Measurements from ENCODE around the gene NOL6. TPM values are rescaled to one million over a fixed set of nuclear protein-coding genes. Genes with fewer than 3 reads are reported as not detected.
"Not testable (repeated sequence)": the region's sequence is repeated elsewhere in the genome, so short reads cannot be mapped to it uniquely, and the experiment has no call there.

The NOL6 gene, protein sequence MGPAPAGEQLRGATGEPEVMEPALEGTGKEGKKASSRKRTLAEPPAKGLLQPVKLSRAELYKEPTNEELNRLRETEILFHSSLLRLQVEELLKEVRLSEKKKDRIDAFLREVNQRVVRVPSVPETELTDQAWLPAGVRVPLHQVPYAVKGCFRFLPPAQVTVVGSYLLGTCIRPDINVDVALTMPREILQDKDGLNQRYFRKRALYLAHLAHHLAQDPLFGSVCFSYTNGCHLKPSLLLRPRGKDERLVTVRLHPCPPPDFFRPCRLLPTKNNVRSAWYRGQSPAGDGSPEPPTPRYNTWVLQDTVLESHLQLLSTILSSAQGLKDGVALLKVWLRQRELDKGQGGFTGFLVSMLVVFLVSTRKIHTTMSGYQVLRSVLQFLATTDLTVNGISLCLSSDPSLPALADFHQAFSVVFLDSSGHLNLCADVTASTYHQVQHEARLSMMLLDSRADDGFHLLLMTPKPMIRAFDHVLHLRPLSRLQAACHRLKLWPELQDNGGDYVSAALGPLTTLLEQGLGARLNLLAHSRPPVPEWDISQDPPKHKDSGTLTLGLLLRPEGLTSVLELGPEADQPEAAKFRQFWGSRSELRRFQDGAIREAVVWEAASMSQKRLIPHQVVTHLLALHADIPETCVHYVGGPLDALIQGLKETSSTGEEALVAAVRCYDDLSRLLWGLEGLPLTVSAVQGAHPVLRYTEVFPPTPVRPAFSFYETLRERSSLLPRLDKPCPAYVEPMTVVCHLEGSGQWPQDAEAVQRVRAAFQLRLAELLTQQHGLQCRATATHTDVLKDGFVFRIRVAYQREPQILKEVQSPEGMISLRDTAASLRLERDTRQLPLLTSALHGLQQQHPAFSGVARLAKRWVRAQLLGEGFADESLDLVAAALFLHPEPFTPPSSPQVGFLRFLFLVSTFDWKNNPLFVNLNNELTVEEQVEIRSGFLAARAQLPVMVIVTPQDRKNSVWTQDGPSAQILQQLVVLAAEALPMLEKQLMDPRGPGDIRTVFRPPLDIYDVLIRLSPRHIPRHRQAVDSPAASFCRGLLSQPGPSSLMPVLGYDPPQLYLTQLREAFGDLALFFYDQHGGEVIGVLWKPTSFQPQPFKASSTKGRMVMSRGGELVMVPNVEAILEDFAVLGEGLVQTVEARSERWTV
- 10 to 100 TPM; 38.1 to 39.7 TPM for total RNA-seq

DNA sequence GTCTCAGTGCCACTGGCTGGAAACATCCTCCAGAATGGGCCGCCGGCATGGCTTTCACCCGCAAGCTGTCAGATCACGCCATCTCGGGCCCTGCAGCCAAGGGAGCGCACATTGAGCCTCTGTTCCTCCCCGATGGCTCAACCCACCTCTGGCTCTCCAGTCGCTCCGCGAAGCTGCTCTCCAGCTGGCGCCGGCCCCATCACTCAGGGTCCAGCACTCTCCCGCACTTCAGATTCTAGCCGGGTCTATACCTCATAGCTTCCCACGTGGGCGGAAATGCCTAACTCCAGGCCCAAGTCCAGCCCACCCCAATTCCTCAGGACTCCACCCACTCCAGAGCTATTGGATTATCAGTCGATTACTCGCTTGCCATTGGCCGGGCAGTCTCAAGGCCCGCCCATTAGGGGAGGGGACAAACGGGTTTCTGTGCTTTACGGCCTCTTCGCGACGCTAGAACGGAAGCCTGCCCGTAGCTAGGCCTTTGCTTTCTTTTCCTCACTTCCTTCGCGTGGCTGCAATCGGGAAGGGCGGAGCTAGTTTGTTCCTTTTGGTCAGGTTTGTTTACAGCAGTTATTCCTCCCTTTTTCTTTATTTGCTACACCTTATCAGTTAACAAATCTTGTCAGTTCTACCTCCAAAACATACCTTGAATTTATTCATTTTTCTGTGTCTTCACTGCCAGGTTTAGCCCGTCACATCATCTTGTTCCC, at the start of gene NOL6:
TSS of gene NOL6 (minus strand) at position 282 of the 710 bp plus-strand sequence. CDS start at position 200, 82 bp downstream.
- H3K27ac Mint-ChIP-seq: peak within 1 kb of the TSS; percentile 93
- H3K36me3 Mint-ChIP-seq: peaks cover 24% of the 10 kb centered on the region
- ChIA-PET CTCF (interaction anchor here (0.7 to 20.4 kb wide), 12 partner anchors 9 to 187 kb away, joined by 3 to 386 read pairs (median 6); partner anchors contain the start of genes ANKRD18B, AQP3, AQP7 and NFX1), POLR2A (interaction anchor here (0.5 to 2.4 kb wide), 9 partner anchors 9 to 909 kb away, joined by 3 to 12 read pairs (median 5); partner anchors contain the start of genes AQP3 and NFX1)
- peak within 1 kb of the TSS; percentile 99 for H3K4me3 Mint-ChIP-seq
- intact Hi-C loops (cut with micrococcal nuclease): loop anchor here (1.0 to 5.0 kb wide), 7 partner anchors 15 to 574 kb away; partner anchors contain the start of genes AQP7, BAG1, NFX1 and UBAP2
- H3K9me3 Mint-ChIP-seq: no peaks in the 10 kb centered on the region
- H3K4me1 Mint-ChIP-seq (ENCODE audit: low read depth): peaks cover 24% of the 10 kb centered on the region
- H3K27me3 Mint-ChIP-seq: no peaks in the 10 kb centered on the region
- peak; percentile 99 for DNase-seq

DNA sequence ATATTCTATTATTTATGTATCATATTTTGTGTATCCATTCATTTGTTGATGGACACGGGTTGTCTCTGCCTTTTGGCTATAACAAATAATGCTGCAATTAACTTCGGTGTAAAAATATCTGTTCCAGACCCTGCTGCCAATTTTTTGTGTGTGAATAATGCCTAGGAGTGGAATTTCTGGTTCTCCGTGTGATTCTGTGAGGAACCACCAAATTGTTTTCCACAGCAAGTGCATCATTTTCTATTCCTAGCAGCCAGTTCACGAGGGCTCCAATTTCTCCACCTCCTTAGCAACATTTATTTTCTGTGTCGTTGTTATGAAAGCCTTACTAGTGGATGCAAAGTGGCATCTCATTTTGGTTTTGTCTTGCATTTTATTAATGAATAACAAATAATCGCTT, 48.1 kb upstream of the NOL6 start:
- H3K4me3 Mint-ChIP-seq; intact Hi-C loops (cut with micrococcal nuclease); H3K27ac Mint-ChIP-seq; H3K9me3 Mint-ChIP-seq; CTCF ChIA-PET; POLR2A ChIA-PET; DNase-seq; H3K36me3 Mint-ChIP-seq; H3K4me1 Mint-ChIP-seq (ENCODE audit: low read depth): not testable (repeated sequence)
- peaks cover 33% of the 10 kb centered on the region for H3K27me3 Mint-ChIP-seq

DNA sequence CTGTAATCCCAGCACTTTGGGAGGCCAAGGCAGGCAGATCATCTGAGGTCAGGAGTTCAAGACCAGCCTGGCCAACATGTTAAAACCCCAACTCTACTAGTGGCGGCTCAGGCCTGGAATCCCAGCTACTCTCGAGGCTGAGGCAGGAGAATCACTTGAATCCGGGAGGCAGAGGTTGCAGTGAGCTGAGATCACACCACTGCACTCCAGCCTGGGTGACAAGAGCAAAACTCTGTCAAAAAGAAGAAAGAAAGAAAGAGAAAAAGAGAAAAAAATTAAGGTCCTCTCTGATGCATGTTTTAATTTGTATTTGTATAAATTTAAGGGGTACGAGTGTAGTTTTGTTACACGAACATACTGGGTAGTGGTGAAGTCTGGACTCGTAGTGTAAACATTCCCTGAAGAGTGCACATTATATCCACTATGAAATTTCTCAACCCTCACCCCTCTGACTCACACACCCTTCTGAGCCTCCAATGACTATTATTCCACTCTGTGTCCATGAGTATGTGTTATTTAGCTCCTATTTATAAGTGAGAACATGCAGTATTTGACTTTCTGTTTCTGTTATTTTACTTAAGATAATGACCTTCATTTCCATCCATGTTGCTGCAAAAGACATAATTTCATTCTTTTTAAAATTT, 44.3 kb upstream of the NOL6 start:
- POLR2A ChIA-PET; H3K27ac Mint-ChIP-seq; H3K4me3 Mint-ChIP-seq; H3K36me3 Mint-ChIP-seq; H3K4me1 Mint-ChIP-seq (ENCODE audit: low read depth); intact Hi-C loops (cut with micrococcal nuclease); H3K9me3 Mint-ChIP-seq; H3K27me3 Mint-ChIP-seq; DNase-seq: not testable (repeated sequence)
- CTCF ChIA-PET: interaction anchor here (0.6 to 1.7 kb wide), 8 partner anchors 17 to 379 kb away, joined by 3 to 8 read pairs (median 4); partner anchors contain the start of gene NOL6

DNA sequence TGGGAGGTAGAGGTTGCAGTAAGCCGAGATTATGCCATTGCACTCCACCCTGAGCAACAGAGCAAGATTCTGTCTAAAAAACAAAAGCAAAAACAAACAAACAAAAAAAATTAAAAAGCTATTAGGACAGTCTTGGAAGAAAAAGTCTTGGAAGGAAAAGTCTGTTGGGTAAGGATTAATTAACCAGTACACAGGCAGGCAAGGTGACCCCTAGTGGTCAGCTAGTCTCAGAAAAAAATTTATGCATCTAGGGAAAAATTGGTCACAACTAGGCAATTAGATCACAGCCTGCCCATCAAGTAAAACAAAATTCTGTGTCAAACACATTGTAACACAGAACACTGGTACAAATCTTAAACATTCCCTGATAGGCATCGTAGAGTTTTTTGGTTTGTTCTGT, 43.6 kb upstream of the NOL6 start:
- Mint-ChIP-seq H3K4me3 (no peak overlapping the region), H3K27me3 (peaks cover 5% of the 10 kb centered on the region), H3K27ac (no peak overlapping the region), H3K4me1 (ENCODE audit: low read depth) (no peaks in the 10 kb centered on the region), H3K36me3 (no peaks in the 10 kb centered on the region), H3K9me3 (peaks cover 3% of the 10 kb centered on the region)
- intact Hi-C loops (cut with micrococcal nuclease): no loop called here
- ChIA-PET CTCF (interaction anchor here (0.6 to 1.7 kb wide), 9 partner anchors 16 to 142 kb away, joined by 3 to 8 read pairs (median 4); partner anchors contain the start of gene NOL6), POLR2A (no interaction called here)
- no peak for DNase-seq

DNA sequence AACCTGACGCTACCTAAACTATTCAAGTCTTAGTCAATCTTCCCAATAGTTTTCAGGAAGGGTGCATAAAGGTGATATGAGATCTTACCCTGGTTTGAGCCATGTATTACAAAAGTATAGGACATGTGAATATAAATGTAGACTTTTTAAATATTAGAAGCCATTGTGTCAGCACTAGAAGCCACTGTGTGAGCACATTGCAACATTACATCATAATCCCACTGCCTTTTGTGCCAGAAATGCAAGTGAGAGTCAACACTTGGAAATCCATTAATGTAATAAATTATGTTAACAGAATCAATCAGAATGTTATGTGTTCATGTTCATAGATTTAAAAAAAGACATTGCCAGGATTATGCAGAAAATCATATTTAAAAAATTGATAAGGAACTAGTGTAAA, 42.7 kb upstream of the NOL6 start:
- intact Hi-C loops (cut with micrococcal nuclease); H3K27me3 Mint-ChIP-seq; POLR2A ChIA-PET; H3K36me3 Mint-ChIP-seq; CTCF ChIA-PET; H3K27ac Mint-ChIP-seq; H3K4me3 Mint-ChIP-seq; H3K9me3 Mint-ChIP-seq; H3K4me1 Mint-ChIP-seq (ENCODE audit: low read depth); DNase-seq: not testable (repeated sequence)

DNA sequence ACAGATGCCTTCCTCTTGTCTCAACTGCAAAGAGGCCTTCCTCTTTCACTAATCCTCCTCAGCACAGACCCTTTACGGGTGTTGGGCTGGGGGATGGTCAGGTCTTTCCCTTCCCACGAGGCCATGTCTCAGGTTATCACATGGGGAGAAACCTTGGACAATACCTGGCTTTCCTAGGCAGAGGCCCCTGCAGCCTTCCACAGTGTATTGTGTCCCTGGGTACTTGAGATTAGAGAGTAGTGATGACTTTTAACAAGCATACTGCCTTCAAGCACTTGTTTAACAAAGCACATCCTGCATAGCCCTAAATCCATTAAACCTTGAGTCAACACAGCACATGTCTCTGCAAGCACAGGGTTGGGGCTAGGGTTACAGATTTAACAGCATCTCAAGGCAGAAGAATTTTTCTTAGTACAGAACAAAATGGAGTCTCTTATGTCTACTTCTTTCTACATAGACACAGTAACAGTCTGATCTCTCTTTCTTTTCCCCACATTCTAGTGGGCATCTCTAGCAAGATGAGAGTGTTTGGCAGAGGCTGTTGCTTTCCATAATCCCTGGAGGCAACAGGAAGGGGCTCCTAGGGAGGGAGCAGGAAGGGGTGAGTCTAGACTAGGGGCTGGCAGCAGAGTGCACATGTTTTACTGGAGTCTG, 41.7 kb upstream of the NOL6 start:
- H3K27ac Mint-ChIP-seq; H3K4me3 Mint-ChIP-seq; intact Hi-C loops (cut with micrococcal nuclease); CTCF ChIA-PET; H3K36me3 Mint-ChIP-seq; H3K4me1 Mint-ChIP-seq (ENCODE audit: low read depth); H3K9me3 Mint-ChIP-seq; POLR2A ChIA-PET; DNase-seq; H3K27me3 Mint-ChIP-seq: not testable (repeated sequence)

DNA sequence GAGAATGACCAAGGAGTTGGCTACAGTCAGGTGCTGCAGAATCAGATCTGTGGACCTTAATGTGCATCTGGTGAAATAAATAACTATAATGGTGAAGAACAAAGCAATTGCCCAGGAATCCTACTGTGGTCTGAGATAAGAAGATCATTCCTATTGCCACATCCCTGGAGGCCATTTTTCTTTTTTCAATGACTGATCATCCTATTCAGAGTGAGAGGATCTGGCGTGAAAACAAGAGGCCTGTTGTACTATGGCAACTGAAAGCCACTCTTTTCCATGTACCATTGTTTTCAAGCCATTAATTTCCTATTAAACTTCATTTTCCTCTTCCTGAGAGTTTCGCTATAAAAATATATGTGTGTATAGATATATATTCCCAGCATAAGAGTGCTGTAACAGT, 38.8 kb upstream of the NOL6 start:
- H3K4me3 Mint-ChIP-seq; DNase-seq; CTCF ChIA-PET; H3K27me3 Mint-ChIP-seq; H3K36me3 Mint-ChIP-seq; H3K4me1 Mint-ChIP-seq (ENCODE audit: low read depth); H3K27ac Mint-ChIP-seq; H3K9me3 Mint-ChIP-seq: not testable (repeated sequence)
- intact Hi-C loops (cut with micrococcal nuclease): loop anchor here (5.0 kb wide), 1 partner anchor 40 kb away; the partner anchor contains the start of gene NOL6
- POLR2A ChIA-PET: interaction anchor here (0.6 kb wide), 1 partner anchor 37 kb away, joined by 3 read pairs; no protein-coding TSS in a partner anchor

DNA sequence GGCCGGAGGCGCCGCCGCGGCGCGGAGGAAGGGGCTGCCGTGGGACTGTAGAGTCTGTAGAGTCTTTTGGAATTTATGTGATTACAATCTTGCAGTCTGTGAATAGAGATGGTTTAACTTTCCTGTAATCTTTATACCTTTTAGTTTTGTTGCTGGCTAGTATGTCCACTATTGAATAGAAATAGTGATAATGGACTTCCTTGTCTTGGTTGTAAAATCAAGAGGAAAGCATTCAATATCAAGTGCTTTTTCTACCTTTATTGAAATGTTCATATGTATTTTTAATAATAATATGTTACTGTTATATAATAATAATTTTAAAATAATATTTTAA, 37.4 kb upstream of the NOL6 start:
- H3K27me3 Mint-ChIP-seq, H3K9me3 Mint-ChIP-seq, H3K36me3 Mint-ChIP-seq, DNase-seq, POLR2A ChIA-PET, H3K27ac Mint-ChIP-seq: not testable (repeated sequence)
- intact Hi-C loops (cut with micrococcal nuclease): loop anchor here (2.0 to 5.0 kb wide), 2 partner anchors 39 to 58 kb away; partner anchors contain the start of gene NOL6
- CTCF ChIA-PET: interaction anchor here (0.8 to 1.9 kb wide), 2 partner anchors 37 to 96 kb away, joined by 3 to 9 read pairs; partner anchors contain the start of gene NOL6
- Mint-ChIP-seq H3K4me1 (ENCODE audit: low read depth) (peaks cover 15% of the 10 kb centered on the region), H3K4me3 (peak overlapping the region; percentile 88)

DNA sequence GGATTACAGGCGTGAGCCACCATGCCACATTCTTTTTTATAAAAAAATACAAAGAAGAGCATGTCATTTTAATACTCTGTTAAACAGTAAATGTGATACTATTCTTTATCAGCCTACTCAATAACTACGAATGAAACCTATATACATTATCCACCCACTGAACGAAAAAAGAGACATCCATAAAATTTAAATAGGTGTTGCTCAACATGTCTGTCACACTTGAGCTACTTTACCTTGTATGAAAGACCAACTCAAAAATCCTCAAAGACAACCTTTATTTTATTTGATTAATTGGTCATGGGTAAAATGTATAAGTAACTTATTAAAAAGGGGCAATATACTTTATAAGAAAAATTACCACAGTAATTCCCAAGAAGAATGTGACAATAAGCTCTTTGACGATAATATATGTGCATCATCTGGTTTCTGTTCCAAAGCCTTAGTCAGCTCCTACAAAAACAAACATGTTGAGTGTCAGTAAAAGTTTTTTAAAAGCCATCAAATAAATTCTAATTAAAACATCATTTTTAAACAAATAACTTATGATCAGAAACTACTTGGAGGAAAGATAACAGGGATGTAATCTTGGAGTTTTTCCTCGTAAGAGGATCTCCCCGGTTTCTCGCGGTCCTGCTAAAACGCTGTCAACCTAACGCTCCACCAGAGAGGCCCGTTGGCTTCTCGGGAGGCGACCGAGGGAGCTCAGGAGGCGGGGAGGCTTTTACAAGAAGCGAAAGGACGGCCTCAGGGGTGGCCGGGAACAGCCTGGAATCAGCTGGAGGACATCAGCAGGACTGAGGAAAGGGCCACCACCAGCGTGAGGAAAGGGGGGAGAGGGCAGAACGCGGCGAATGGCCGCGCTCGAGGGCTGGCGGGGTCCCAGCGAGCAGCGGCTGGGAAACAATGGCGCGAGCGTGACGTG, 36.8 kb upstream of the NOL6 start:
- peaks cover 3% of the 10 kb centered on the region for H3K9me3 Mint-ChIP-seq
- intact Hi-C loops (cut with micrococcal nuclease): loop anchor here (2.0 to 5.0 kb wide), 2 partner anchors 38 to 58 kb away; partner anchors contain the start of gene NOL6
- H3K27me3 Mint-ChIP-seq: peaks cover 1% of the 10 kb centered on the region
- H3K4me3 Mint-ChIP-seq: peak overlapping the region; percentile 88
- no peaks in the 10 kb centered on the region for H3K36me3 Mint-ChIP-seq
- ChIA-PET CTCF (interaction anchor here (0.8 to 1.9 kb wide), 4 partner anchors 37 to 135 kb away, joined by 3 to 9 read pairs (median 3); partner anchors contain the start of gene NOL6), POLR2A (interaction anchor here (1.5 kb wide), 1 partner anchor 14 kb away, joined by 8 read pairs; the partner anchor contains the start of gene ANKRD18B)
- peak overlapping the region; percentile 73 for H3K27ac Mint-ChIP-seq
- peaks cover 18% of the 10 kb centered on the region for H3K4me1 Mint-ChIP-seq (ENCODE audit: low read depth)
- peak; percentile 58 for DNase-seq
